Activated CD8-positive, alpha-beta memory T cell treated with anti-CD3 and anti-CD28 coated beads for 4 hours (primary cell): ENCODE results near the gene GIMAP6.
"Not testable (repeated sequence)": the region's sequence is repeated elsewhere in the genome, so short reads cannot be mapped to it uniquely, and the experiment has no call there.

ENCODE experiments used
- DNase-seq, 2 donors: peaks; one replicate each; pipeline ENCODE4 v3.0.0-alpha.2; 2020; ENCODE audit warnings: low read depth in 2 of 2

Gene GIMAP6

DNA sequence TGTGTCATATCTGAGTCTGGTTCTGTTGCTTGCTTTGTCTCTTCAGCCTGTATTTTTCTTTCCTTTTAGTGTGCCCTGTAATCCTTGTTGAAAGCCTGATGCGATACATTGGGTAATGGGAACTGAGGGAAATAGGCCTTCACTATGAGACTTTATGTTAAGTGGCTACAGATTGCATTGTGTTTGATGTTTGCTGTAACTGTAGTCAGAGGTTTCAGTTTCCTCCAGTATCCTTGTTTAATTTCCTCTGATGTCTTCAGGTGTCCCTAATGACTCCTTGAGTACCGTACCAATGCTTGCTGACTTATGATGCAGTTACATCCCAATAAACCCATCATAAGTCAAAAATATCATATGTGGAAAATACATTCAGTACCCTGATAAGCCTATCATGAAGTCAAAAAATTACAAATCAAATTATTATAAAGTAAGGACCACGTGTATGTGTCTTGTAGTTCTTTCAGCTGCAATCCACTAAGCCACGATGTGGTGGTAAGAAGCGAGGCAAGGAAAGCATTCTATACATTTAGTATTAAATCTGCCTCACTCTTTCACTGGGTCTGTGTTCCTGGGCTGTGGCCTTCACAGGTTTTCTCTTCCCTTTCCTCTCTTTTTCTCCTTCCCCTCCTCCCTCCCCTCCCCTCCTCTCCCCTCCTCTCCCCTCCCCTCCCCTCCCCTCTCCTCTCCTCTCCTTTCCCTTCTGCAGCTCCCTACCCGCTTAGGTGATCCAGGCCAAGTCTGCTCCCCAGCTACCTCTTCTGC lies 13.3 kb upstream of the GIMAP6 start:
- no peak for DNase-seq

DNA sequence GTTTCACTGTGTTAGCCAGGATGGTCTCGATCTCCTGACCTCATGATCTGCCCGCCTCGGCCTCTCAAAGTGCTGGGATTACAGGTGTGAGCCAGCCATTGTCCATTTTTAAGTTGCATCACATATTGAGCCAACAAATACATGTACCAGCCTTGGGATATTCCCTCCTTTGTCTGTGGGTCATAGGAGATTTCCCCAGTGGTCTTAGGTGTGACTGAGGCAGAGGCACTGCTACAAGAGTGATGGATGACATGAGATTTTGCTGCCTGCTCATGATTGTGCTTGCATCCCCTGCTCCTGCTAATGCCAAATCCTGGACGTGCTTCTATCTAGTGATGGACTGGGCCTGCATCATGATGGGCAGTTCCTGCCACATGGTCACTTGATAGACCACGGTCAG lies 10.7 kb upstream of the GIMAP6 start:
- DNase-seq = no peak

DNA sequence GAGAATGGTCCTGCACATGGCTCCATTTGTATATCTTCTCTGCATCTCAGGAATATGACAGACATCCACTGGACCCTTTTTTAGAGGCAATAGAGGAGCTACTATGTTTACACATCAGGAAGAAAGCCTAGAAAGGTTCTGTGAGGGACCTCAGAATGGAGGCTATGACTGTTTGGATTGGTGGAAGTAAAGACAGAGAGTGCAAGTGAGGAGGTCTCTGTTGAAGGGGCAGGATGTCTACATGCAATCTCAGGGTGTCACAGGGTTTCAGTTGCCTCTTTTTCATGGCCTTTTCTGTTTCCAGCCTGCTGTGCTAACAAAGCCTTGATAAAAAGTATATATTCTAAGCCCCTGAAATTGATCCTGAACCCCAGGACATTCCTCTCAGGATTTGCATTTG lies 9.7 kb upstream of the GIMAP6 start:
- DNase-seq = no peak

DNA sequence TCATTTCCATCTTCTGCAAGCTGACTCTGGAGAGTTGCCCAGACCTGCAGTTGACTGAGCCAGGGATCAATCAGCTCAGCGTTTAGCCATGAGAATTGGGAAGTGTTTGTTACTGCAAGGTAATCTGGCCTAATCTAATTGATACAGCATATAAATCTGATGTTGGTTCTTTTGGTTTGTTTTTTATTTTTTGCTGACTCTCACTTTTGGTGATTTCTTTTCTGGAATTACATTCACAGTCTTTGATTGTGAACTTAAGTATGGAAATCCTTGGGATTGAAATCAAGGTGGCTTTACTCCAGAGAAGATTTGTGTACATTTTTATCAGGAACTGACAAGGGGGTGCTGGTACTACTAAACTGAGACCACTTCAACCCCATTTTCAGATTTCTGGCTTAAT lies 1.7 kb upstream of the GIMAP6 start:
- DNase-seq = no peak

DNA sequence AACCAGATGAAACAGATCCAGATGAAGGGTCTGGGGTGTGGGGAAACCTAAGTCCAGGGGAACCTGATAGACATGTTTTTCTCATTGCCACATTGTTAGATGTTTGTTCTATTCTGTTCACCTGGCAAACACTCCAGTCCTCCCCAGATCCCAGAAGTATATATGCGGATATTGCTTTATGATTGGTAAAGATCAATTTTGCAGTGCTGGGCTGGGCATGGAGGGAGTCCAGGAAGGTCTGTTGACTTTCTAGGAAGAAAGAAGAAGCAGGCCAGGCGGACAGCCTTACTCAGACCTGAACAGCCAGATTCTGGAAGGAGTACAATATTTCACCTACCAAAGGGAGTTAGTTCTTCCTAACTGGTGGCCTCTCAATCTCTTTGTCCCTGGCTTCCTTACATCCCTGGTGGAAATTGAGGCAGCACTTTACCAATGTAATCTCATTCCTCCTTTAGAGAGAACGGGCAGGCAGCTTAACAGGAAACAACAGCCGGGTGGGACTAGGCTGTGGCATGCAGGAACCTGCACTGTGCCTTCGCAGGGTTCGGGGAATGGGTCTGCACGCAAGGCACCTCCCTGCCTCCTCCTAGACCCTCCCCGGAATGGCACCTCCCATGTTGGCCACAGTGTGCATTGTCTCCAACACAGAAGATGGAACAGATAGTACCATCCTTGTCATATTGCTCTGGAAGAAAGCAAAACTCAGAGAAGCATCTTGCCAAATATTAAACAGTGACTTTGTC lies 930 bp downstream of the GIMAP6 start:
- peak in 1 of 2 donors; percentile 33 for DNase-seq

DNA sequence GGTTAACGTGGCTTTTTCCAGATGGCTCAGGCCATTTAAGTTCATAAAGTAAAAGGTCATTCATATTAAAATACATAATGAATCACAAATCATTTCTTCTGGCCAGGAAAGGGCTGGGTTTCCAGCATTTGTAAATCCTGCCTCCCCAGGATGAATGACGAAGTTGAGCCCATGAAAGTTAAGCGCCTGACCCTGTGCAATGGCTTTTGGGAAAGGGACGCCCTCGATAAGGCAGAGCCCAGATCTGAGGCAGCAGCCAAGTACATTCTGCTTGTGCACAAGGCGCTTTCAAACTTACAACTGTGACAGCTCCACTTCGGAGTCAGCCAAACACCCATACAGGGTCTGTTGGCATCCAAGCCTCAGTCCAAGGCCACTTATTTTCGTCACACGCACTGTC lies 2.8 kb downstream of the GIMAP6 start:
- no peak for DNase-seq

DNA sequence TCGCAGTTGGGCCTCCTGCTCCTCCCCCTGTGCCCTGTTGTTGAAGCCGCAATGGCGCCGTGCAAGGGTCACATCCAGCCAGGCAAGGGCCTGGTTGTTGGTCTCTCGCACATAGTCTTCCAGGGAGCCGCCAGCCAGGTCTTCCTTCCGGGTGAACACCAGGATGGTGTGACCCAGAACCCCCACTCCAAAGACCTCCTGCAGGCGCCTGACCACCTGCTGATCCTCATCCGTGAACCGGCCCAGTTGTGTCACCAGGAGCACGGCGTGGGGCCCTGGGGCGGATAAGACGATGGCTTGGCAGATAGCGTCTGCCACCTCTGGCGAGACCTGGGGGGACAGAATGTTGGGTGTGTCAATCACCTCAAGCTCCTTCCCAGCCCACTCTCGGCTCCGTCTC lies 4.2 kb downstream of the GIMAP6 start:
- DNase-seq = no peak

DNA sequence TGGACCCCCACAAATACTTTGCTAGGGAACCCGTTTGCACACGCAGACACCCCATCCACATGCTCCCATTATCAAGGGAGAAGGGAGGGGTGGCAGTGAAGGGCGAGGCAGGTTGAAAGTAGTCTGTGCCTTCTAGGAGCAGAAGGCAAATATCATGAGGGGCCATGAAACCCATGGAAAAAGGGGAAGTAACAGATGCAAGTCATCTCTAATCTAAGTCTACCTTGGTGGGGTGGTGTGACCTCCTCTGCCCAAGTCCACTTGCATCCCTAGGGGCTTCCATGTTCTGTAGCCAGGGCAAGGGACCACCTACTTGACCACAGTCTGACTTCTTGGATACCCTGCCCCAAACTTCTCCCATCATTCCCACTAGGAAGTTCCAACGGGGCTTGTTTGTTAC lies 5.5 kb downstream of the GIMAP6 start:
- DNase-seq = no peak

DNA sequence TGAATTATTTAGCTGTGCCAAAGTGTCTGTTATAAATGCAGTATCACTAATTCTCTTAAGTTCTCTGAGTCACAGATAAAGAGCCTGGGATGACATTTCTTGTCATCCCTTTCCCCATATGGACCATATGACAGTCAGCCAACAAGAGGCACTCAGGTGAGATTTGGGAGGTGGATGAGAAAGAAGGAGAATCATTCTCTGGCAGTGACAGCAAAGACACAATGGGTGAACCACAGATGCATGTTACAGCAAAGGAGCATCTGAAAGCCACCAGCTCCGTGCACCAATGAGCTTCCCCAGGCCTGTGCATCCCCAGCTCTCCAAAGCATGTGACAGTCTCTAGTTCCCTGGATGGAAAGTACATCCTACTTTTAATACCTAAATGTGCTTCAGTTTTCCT lies 10.8 kb downstream of the GIMAP6 start:
- no peak for DNase-seq

DNA sequence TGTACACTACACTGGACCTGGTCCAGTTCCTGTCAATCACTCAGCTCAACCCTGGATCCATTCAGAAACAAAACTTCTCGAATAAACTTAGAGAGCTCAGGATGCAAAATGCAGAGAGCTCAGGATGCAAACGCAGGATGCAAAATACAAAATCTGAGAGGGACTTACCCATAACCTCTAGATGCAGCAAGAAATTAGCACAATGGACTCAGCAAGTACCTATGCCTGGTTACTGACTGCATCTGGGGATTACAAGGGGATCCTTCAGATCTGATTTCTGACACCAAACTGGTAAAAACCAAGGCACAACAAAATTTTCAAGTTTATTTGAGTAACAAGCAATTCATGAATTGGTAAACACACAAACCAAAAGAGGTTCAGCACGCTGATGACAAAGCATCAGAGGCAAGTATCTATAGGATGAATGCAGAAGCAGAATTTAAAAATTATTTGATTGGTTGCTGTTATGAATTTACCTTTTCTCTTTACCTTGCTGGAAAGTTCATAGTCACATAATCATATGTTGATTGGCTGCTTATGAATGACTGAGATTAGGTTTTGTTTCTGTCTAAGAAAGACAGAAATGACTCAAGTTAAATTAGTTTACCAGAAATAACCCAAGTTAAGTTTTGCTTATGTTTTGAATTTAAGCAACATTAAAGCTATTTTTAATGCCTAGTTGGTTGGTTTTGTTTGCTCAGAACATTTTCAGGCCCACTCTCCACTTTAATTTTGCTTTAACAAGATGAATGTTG lies 11.4 kb downstream of the GIMAP6 start:
- DNase-seq = no peak

DNA sequence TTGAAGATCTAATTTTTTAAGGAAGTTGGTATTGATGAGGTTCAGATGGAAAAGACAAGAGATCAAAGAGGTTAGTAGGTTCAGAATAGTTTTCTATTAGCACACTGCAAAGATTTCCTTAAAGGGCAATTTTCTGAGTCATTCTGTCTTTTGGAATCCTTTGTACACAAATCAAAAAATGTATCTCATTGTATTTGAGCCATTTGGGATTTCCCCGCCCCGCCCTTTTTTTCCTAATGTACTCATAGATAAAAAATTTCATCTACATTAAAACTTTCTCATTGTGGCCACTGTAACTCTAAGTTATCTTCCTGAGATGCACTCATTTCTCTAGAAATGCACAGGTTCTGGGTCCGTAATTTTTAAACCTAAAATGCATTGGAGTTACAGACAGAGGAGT lies 12.1 kb downstream of the GIMAP6 start:
- no peak for DNase-seq

DNA sequence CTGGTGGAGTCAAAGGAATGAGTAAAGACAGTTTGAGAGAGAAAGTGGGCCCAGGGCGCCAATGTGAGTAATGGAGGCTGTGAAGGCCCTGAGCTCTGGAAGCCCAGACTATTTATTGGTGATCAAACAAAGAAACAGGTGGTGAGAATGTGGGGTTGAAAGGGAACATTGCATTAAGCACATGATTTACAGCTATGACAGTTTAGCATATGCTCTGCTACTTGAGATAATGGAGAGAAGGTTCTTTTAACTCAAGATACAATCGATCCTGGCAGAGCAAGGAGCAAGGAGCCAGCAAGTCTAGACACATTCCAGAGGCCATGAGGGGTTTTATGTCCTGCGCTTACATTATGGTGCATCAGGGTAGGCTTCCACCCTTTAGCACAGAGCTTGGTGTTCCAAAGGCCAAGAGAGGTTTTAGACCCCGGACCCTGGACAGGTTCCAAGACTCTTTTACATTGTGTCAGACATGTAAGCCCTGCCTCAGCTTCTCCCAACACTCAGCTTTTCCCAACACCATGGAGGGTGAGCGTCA lies 16.9 kb downstream of the GIMAP6 start:
- not testable (repeated sequence) for DNase-seq

DNA sequence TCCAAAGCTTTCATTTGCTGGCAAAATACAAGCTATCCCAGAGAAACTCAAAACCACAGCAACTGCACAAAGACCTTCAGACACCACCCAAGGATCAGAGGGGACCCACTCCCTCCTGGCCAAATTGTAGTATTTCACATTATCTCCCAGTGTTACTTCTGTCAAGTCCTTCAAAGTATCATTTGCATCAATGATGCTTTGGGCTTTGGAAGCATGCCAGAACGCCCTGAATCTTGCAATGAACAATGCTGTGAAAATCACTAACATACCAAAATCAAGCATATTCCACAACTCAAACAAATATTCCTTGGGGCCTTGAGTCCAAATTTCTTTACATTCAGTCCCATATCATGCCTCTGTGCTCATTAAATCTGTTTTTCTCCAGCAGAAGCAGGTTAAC lies 17.8 kb downstream of the GIMAP6 start:
- DNase-seq = not testable (repeated sequence)

DNA sequence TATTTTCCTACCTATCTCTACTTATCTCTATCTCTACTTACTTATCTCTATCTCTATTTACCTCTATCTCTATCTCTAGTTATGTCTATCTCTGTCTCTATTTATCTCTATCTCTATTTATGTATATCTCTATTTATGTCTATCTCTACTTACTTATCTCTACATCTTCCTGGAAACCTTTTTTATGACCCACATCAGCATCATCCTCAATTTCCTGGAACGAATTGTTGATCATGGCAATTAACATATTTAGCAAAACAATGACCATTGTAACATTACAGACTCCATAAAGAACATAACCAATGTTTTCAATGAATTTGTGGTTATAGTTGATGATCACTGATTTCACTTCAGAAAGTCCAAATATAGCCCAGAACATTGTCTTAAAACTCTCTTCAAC lies 18.3 kb downstream of the GIMAP6 start:
- no peak for DNase-seq

DNA sequence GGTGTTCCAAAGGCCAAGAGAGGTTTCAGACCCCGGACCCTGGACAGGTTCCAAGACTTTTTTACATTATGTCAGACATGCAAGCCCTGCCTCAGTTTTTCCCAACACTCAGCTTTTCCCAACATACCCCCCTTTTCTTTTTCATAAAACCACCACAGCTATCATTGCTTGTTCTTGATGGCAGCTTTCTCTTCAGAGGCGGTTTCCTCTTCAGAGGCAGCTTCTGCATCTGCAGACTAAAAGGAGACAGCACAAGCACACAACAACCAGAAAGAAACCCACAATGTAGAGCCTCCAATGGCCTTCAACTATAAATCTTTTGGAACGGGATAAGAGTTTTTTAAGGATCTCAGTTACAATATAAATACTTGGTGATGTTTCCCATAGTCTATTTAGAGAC lies 19.3 kb downstream of the GIMAP6 start:
- DNase-seq = no peak

DNA sequence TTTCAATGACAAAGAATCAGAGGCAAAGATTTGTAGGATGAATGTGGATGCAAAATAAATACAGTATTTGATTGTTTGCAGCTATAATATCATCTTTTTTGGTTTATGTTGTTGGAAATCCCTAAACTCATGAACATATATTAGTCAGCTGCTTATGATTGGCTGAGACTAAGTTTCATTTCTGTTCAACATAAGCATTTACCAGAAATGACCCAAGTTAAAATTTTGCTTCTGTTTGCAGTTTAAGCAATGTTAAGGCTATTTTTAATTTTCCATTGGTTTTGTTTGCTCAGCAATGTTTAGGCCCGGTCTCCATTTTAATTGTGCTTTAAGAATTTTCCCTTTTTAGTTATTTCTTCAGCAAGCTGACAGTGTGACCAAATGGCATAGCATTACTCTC lies 22.0 kb downstream of the GIMAP6 start:
- DNase-seq = no peak

DNA sequence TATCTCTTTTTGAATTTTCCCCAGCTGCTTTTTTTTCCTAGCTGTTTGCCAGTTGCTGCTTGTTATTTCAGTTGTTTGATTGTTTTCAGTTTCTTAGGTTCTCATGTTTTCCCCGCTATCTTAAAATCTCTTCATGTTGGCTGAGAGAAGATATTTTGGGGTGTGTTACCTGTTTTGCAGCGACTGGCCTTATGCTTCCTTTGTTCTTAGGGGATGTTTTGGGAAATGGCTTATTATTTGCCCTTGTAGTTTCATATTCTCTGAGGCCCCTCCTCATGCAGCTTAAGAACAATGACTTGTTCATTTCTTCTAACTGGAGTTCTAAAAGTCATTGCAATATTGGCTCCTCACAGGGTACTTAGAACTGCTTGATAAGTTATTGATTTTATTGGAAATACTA lies 28.6 kb downstream of the GIMAP6 start:
- DNase-seq = not testable (repeated sequence)

DNA sequence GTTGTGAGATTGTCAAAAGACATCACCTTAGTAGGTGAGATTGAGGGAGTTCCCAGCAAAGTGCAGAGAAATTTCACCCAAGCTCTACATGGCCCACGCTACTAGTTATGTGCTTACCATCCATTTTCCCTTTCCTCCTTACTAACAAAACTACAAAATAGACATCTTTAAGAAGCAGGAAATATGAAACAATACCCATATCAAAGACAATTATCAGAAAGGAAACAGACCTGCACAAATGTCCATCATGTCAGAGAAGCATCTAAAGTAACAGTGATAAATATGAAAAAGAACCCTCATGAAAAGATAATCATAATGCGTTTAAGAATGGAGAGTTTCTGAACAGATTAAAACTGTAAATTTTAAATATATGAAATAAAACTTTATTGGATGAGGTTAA lies 36.8 kb downstream of the GIMAP6 start:
- no peak for DNase-seq

DNA sequence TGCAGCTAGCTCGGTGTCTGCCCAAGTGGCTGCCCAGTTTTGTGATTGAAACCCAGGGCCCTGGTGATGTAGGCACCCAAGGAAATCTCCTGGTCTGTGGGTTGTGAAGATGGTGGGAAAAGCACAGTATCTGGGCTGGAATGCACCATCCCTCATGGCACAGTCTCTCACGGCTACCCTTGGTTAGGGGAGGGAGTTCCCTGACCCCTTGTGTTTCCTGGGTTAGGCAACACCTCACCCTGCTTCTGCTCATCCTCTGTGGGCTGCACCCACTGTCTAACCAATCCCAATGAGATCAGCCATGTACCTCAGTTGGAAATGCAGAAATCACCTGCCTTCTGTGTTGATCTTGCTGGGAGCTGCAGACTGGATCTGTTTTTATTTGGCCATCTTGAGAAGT lies 37.4 kb downstream of the GIMAP6 start:
- DNase-seq = no peak

DNA sequence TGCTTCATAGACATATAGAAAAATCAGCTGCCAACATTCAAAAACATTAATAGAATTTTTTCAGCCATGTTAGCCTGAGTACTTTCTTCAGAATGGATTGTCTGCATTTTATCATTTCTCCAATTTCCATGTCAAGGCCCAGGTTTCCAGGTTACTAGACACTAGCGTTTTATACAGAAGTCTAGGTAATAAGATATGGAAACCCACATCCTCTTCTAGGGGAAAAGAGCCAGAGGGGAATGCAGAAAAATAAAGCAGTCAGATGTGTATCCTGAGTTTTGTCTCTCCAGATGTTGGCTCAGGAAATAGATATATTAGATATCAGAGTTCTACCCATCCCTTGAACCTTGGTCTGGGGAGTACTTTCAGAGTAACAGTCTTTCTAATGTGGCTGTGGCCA lies 44.6 kb downstream of the GIMAP6 start:
- no peak for DNase-seq

DNA sequence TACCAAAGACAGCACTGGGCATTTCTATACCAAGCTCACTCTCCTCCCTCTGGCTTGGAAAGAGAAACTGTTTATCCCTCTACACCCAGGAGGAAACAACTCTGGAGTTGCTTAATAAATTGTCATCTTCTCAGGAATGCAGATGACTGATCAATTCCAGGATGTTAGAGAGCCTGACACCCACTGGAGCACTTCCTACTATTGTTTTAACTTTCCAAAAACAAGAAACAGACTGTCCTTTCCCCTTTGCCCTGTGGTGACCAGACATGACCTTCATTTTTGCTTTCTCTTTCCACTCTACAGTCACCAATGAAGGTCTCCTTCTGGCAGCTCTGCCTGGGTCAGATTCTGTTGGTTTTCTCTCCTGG lies 45.4 kb downstream of the GIMAP6 start:
- no peak for DNase-seq

DNA sequence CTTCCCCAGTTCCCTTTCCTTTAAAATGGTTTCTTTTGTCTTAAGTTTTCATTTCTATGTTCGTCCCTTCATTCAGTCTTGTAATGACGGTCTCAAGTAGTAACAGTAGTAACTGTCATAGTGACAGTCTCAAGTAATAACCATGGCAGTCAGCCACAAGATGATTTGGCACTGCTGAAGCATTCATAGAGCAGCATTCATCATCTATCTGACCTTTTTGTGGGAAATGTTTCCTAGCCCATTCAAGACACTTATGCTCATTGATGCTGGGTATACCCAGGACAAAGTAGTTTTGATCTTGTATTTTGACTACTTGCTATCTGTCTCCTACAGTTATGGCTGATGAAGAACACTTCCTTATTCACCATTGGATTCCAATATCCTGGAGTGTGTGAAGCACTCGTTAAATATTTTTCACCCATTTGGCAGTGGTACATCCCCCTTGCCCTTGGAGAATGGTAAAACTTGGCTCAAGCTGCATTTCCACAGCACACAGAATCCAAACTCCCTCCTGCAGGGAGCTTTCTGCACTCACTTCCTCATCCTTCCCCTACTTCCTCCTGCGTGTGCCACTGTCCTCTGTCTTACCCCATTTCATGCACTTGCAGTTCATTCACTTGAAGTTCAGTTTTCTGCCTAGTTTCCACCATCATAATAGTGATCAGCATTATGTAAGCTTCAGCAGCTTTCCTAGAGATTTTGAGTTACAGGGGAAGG lies 46.0 kb downstream of the GIMAP6 start:
- DNase-seq = no peak
